Activated naive CD4-positive, alpha-beta T cell treated with anti-CD3 and anti-CD28 coated beads for 36 hours (primary cell): Measurements from ENCODE around the gene FAM24B. TPM values are rescaled to one million over a fixed set of nuclear protein-coding genes. Genes with fewer than 3 reads are reported as not detected.

Experiments used
- CTCF ChIA-PET: fragments of 350-600 bp; sonication (Branson Sonifier 250); formaldehyde crosslinking; loops from one replicate; lab custom pipeline; 2021; ENCODE audit warnings: antibody characterized with exemption; lab: Charles Lee
- DNase-seq: peaks from one replicate; pipeline ENCODE4 v3.0.0-alpha.2; 2020
- H3K27ac Mint-ChIP-seq: one replicate; pipeline ENCODE4 v1.8.0; 2021; ENCODE audit warnings: mild to moderate bottlenecking, mixed read lengths
- H3K27me3 Mint-ChIP-seq: one replicate; pipeline ENCODE4 v1.8.0; 2021; ENCODE audit warnings: low read depth, mixed read lengths
- H3K36me3 Mint-ChIP-seq: one replicate; pipeline ENCODE4 v1.8.0; 2021; ENCODE audit warnings: low read depth, mixed read lengths
- H3K4me1 Mint-ChIP-seq: one replicate; pipeline ENCODE4 v1.8.0; 2021; ENCODE audit warnings: low read depth, mixed read lengths
- H3K4me3 Mint-ChIP-seq: one replicate; pipeline ENCODE4 v1.8.0; 2021; ENCODE audit warnings: mild to moderate bottlenecking, moderate library complexity, mixed read lengths
- H3K9me3 Mint-ChIP-seq: one replicate; pipeline ENCODE4 v1.8.0; 2021; ENCODE audit warnings: mixed read lengths
- intact Hi-C: fragments of 100-400 bp; cut with micrococcal nuclease; formaldehyde crosslinking; loops from one replicate; pipeline ENCODE4 v1.15.1; 2023
- total RNA-seq, 2 experiments: library from RNA; stranded (reverse); gene quantifications; one replicate each; pipeline ENCODE4 v1.2.3, GENCODE V29; 2021

Gene FAM24B
- total RNA-seq, 2 experiments from 2014 or later, result 8.0 to 8.1 TPM

DNA sequence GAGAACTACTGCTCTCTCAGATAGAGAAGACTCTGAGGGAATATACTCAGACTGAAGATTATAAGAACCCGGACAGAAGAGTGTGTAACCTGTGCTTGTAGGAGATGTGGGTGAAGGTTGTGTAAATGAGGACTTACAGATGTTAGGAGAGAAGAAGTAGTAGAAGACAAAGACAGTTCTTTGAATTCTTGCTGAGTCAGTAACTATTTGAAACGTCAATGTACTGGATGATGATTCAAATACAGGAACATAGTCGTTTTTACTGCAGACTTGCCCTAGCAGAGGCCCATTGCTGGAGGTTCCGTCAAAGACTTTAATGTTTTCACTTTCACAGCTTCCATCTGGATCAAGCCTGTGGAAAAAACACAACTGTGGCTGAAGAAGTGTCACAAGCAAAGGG, 40.5 kb downstream of the FAM24B start:
- no peak for DNase-seq
- Mint-ChIP-seq H3K36me3 (peaks cover 33% of the 10 kb centered on the region), H3K27me3 (no peaks in the 10 kb centered on the region), H3K9me3 (no peaks in the 10 kb centered on the region), H3K4me3 (no peak overlapping the region), H3K27ac (no peak overlapping the region), H3K4me1 (no peaks in the 10 kb centered on the region)
- intact Hi-C loops, result no loop called here
- CTCF ChIA-PET, result no interaction called here

DNA sequence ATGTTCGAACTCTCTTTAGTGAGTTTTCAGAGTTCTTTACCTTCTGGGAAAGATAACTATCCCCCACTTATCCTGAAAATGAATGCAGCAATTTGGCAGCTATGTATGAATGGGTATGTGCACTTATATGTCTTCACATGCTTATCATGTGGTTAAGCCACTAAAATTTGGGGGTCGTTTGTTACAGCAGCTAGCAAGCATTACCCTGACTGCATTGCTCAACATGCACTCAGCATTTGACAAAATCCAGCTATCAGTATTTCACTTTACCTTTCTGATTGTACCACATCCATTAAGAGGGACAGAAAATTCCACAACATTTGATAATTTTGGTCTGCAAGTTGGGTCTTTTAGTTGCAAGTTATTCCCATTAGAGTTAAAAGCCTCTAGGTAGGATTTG, 43.5 kb downstream of the FAM24B start:
- H3K9me3 Mint-ChIP-seq, result no peaks in the 10 kb centered on the region
- peaks cover 40% of the 10 kb centered on the region for H3K36me3 Mint-ChIP-seq
- H3K4me3 Mint-ChIP-seq, result no peak overlapping the region
- no peak overlapping the region for H3K27ac Mint-ChIP-seq
- no peaks in the 10 kb centered on the region for H3K4me1 Mint-ChIP-seq
- H3K27me3 Mint-ChIP-seq, result no peaks in the 10 kb centered on the region
- CTCF ChIA-PET, result no interaction called here
- intact Hi-C loops, result no loop called here
- DNase-seq, result no peak

DNA sequence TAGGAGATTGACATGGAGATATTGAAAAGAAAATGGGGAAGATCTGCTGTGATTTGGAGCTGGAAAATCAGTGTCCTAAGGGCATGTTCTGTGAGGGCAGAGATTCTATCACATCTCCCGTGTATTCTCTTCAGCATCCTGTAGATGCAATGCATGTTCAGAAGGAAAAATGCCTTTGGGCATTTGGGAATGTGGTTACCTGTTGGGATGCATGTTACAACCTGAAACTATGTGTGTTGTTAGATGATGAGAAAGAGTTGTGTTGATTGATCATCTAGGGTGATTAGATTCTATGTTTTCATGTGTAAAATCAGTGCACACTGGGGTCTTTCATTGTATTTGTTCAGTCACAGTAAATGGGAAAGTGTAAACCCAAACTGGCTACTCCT, 48.4 kb downstream of the FAM24B start:
- DNase-seq, result no peak
- H3K36me3 Mint-ChIP-seq, result peaks cover 15% of the 10 kb centered on the region
- H3K27ac Mint-ChIP-seq, result no peak overlapping the region
- H3K27me3 Mint-ChIP-seq, result peaks cover 6% of the 10 kb centered on the region
- CTCF ChIA-PET, result no interaction called here
- H3K4me3 Mint-ChIP-seq, result no peak overlapping the region
- H3K9me3 Mint-ChIP-seq, result no peaks in the 10 kb centered on the region
- intact Hi-C loops, result no loop called here
- H3K4me1 Mint-ChIP-seq, result no peaks in the 10 kb centered on the region

DNA sequence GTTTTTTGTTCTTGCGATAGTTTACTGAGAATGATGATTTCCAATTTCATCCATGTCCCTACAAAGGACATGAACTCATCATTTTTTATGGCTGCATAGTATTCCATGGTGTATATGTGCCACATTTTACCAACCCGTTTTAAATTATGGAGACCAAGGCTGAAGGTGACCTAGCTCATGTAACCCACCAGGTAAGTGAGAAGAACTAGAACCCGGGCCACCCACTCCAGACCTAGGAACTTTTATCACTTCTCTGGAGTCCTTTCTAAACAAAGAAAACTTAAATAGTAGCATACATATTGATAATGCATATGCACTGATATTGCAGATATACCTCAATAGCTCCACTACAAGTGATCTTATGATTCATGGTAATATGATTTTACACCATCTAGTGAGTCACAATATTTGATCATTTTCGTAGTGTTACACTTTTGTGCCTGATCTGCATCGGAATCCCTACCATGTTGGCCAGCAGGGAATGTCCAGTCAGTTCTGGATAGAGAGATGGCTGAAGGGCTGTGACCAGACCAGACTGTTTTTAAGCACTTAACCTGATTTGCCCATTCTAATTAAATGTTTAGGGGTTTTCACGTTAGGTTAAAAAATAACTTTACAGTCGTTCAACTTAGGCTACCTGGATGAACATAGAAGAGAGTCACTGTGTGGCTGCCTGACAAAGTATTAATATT, 49.0 kb downstream of the FAM24B start:
- no peak overlapping the region for H3K27ac Mint-ChIP-seq
- no peaks in the 10 kb centered on the region for H3K9me3 Mint-ChIP-seq
- DNase-seq, result no peak
- CTCF ChIA-PET, result no interaction called here
- H3K36me3 Mint-ChIP-seq, result peaks cover 15% of the 10 kb centered on the region
- intact Hi-C loops, result no loop called here
- no peaks in the 10 kb centered on the region for H3K4me1 Mint-ChIP-seq
- peaks cover 6% of the 10 kb centered on the region for H3K27me3 Mint-ChIP-seq
- H3K4me3 Mint-ChIP-seq, result no peak overlapping the region

DNA sequence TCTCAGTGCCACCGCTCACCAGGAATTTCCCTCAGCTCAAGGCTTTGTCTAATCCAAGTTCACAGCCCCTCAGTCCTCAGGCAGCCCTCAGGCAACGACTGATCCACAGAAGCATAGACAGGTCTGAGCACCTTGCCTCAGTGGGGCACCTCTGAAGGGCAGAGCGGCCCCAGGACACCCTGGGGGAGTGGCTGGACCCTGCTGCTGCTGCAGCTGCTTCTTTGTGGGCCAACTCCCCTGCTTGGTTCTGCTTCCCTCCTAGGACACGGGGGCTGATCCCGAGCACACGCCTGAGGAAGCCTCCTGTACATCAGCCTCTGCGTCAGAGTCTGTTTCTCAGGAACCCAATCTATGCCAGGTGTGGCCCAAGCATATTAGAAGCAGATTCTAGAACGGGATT, 49.9 kb downstream of the FAM24B start:
- intact Hi-C loops, result no loop called here
- Mint-ChIP-seq H3K27me3 (peaks cover 11% of the 10 kb centered on the region), H3K4me1 (no peaks in the 10 kb centered on the region), H3K27ac (no peak overlapping the region), H3K36me3 (peaks cover 12% of the 10 kb centered on the region), H3K9me3 (no peaks in the 10 kb centered on the region), H3K4me3 (no peak overlapping the region)
- no peak for DNase-seq
- CTCF ChIA-PET, result no interaction called here

DNA sequence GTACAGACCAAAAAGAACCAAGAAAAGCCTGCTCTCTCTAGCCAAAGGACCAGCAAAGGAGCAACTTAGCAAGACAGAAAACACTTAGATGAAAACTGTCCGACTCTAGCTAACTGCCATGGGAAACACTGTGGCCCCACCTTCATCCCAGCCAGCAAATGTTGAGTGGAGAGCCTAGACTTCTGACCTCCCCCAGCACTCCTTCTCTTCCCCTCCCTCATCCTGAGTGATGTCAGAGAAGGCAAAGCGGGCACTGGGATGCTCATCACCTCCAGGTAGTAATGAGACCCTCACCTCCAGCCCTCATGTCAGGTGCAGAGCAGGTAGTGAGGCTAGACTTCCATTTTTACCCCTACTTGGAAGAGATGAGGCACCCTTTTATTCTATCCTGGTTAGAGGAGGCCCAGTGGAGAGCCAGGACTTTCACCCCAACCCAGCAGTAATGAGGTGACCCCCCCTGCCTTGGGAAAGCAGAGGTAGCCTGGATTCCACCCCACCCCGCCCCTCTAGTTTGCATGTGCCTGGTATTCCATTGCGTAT, 50.6 kb downstream of the FAM24B start:
- no peak for DNase-seq
- H3K9me3 Mint-ChIP-seq, result no peaks in the 10 kb centered on the region
- H3K4me3 Mint-ChIP-seq, result no peak overlapping the region
- peaks cover 12% of the 10 kb centered on the region for H3K36me3 Mint-ChIP-seq
- H3K27me3 Mint-ChIP-seq, result peaks cover 11% of the 10 kb centered on the region
- no peak overlapping the region for H3K27ac Mint-ChIP-seq
- CTCF ChIA-PET, result no interaction called here
- H3K4me1 Mint-ChIP-seq, result no peaks in the 10 kb centered on the region
- intact Hi-C loops, result no loop called here

DNA sequence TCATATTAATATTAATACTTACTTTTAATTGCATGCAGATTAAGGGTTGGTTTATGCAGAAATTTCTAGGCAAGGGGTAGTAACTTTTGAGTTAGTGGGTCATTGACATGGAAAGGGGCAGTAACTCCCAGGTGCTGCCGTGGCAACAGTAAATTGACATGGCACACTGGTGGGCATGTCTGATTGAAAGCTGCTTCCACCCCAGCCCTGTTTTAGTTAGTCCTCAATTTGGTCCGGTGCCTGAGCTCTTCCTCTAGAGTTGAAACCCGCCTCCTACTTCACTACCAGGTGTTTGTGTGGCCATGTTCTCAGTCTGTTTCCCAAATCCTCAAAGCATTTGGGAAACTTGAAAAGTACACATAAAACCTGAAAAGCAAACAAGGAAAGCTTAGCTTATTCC, 52.1 kb downstream of the FAM24B start:
- CTCF ChIA-PET, result no interaction called here
- H3K9me3 Mint-ChIP-seq, result no peaks in the 10 kb centered on the region
- peaks cover 11% of the 10 kb centered on the region for H3K36me3 Mint-ChIP-seq
- DNase-seq, result no peak
- H3K4me1 Mint-ChIP-seq, result no peaks in the 10 kb centered on the region
- H3K4me3 Mint-ChIP-seq, result no peak overlapping the region
- H3K27me3 Mint-ChIP-seq, result peaks cover 15% of the 10 kb centered on the region
- H3K27ac Mint-ChIP-seq, result no peak overlapping the region
- intact Hi-C loops, result no loop called here

DNA sequence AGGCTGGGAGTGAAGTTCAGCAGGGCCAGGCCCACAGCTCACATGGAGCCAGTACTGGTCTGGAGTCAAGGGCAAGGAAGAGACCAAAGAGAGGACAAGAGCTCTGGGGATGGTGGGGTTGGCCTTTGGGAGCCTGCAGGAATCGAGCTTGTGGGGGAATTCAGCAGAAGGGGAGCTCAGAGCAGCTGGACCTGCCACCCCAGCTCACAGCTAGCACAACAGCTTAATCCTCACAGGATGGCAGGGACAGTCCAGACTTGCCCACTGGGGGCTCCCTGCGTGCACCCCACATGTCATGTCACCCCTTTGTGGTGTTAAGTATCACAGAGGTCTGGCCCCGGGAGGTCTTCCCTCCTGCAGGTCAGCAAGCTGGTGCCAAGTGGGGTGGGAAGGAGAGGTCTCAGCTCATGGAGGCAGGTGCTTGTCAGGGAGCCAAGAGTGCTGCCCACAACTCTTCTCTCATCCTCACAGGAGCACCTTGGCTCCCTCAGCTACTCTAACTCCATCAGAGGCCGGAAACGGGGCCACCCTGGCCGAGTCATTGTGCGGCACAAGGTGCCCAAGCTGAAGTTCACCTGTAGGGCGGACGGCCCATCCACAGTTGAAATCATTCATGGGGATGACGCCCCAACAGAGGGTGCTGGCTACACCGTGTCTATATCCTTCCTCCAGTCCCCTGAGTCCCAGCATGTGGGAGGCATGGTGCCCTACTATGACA, 56.2 kb downstream of the FAM24B start:
- CTCF ChIA-PET, result no interaction called here
- DNase-seq, result no peak
- peaks cover 31% of the 10 kb centered on the region for H3K27me3 Mint-ChIP-seq
- H3K4me3 Mint-ChIP-seq, result no peak overlapping the region
- H3K36me3 Mint-ChIP-seq, result no peaks in the 10 kb centered on the region
- no peaks in the 10 kb centered on the region for H3K4me1 Mint-ChIP-seq
- intact Hi-C loops, result no loop called here
- H3K9me3 Mint-ChIP-seq, result no peaks in the 10 kb centered on the region
- no peak overlapping the region for H3K27ac Mint-ChIP-seq

DNA sequence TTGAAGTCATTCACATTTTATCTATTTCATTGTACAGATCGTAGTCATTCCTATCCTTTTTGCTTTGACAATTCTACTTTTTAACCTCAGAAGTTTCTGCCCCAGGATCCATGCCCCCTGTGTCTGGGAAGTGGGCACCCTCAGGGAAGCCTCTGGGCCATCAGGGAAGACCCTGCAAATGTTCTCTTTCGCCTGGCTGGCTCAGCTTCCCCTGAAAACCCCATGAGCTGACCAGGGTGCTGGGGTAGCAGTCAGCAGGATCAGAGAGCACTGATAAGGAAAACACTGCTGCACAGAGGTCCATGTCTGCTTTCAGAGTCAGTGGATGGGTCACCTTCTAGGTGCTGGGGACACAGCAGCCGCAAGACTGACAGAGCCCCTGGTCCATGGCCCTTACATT, 57.6 kb downstream of the FAM24B start:
- no peak overlapping the region for H3K27ac Mint-ChIP-seq

DNA sequence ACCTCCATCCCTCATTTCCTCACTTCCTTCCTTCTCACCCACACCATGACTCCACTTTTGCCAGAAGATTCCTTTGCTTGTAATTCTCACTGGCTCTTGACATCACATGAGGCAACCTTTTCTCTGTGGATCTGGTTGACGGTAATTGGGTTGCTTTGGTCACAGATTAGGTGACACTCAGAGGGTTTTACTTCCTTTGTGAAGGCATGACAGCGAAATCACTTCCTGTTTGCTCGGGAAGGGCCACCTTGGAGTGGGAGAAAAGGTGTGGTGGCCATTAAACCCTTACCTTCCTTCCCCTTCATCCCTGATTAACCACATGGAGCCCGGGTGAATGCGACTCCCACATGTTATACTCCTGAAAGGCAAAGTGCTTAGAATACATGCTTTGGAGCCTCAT, 63.9 kb downstream of the FAM24B start:
- Mint-ChIP-seq H3K4me3 (no peak overlapping the region), H3K4me1 (no peaks in the 10 kb centered on the region)
- intact Hi-C loops, result no loop called here

More for the DNA sequence above, 57.6 kb downstream of the FAM24B start:
- H3K9me3 Mint-ChIP-seq, result no peaks in the 10 kb centered on the region
- no peaks in the 10 kb centered on the region for H3K4me1 Mint-ChIP-seq
- peaks cover 38% of the 10 kb centered on the region for H3K27me3 Mint-ChIP-seq
- H3K36me3 Mint-ChIP-seq, result no peaks in the 10 kb centered on the region
- no peak for DNase-seq
- CTCF ChIA-PET, result no interaction called here
- H3K4me3 Mint-ChIP-seq, result no peak overlapping the region
- intact Hi-C loops, result no loop called here

DNA sequence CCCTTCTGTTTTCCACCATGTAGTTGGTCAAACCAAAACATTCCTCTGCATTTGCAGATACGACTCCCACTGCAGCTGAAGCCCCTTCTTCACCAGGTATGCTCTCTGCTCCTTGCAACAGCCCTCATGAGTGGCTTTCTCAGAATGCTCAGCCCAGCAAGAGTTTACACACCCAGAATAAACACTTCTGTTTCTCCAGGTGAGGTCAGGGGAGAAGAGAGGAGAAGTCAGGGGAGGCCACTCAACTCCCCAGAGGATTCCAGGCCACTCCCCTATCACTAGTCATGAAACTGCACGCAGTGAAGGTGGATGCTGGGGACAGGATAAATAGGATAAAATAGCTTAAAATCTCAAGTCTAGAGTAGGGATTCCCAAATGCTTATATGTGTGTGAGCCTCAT, 64.9 kb downstream of the FAM24B start:
- Mint-ChIP-seq H3K27me3 (peaks cover 22% of the 10 kb centered on the region), H3K27ac (no peak overlapping the region), H3K36me3 (no peaks in the 10 kb centered on the region), H3K4me1 (no peaks in the 10 kb centered on the region), H3K4me3 (no peak overlapping the region), H3K9me3 (no peaks in the 10 kb centered on the region)
- CTCF ChIA-PET, result no interaction called here
- intact Hi-C loops, result no loop called here
- DNase-seq, result no peak

More for the DNA sequence above, 63.9 kb downstream of the FAM24B start:
- no peaks in the 10 kb centered on the region for H3K9me3 Mint-ChIP-seq
- H3K36me3 Mint-ChIP-seq, result no peaks in the 10 kb centered on the region
- H3K27me3 Mint-ChIP-seq, result peaks cover 27% of the 10 kb centered on the region
- CTCF ChIA-PET, result no interaction called here
- H3K27ac Mint-ChIP-seq, result no peak overlapping the region
- DNase-seq, result no peak

DNA sequence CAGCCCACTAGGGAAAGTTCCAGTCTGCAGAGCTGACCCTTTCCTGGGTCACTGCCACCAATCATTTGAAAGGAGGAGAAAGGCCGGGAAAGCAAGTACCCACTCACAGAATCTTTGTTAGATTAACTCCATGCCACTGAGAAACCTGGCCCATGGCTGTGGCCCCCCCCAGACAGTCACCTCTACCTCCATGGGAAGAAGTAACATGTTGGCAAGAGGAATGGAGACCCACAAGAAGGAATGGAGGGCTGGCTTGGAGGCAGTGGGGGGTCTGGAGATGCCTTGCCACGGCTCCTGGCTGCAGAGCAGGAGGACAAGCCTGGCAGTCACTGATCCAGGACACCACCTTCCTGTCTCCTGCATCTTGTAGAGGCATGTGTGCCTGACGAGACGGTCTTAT, 66.6 kb downstream of the FAM24B start:
- no peak overlapping the region for H3K4me3 Mint-ChIP-seq
- no peaks in the 10 kb centered on the region for H3K36me3 Mint-ChIP-seq
- no peaks in the 10 kb centered on the region for H3K4me1 Mint-ChIP-seq
- H3K27ac Mint-ChIP-seq, result no peak overlapping the region
- CTCF ChIA-PET, result no interaction called here
- H3K9me3 Mint-ChIP-seq, result no peaks in the 10 kb centered on the region
- intact Hi-C loops, result no loop called here
- H3K27me3 Mint-ChIP-seq, result peaks cover 10% of the 10 kb centered on the region
- DNase-seq, result no peak

DNA sequence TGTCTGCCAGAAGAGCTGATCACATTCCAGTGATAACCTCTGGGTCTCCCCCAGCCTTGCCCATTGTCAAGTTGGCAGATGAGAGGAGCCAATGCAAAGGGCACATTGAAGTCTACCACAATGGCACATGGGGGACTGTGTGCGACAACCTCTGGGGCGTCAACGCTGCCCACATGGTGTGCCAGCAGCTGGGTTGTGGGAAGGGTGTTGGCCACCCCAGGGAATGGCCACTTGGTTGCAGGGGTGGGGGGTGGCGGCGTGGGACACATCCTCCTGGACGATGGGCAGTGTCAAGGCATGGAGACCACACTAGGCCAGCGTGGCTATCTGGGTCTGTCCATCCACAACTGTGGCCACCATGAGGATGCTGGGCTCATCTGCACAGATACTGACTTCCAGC, 77.1 kb downstream of the FAM24B start:
- no peak overlapping the region for H3K4me3 Mint-ChIP-seq
- peaks cover 6% of the 10 kb centered on the region for H3K27me3 Mint-ChIP-seq
- no peaks in the 10 kb centered on the region for H3K4me1 Mint-ChIP-seq
- no peaks in the 10 kb centered on the region for H3K36me3 Mint-ChIP-seq
- H3K9me3 Mint-ChIP-seq, result no peaks in the 10 kb centered on the region
- DNase-seq, result no peak
- CTCF ChIA-PET, result no interaction called here
- no peak overlapping the region for H3K27ac Mint-ChIP-seq
- intact Hi-C loops, result no loop called here
